ENCODE data around the gene LYPLAL1.

The LYPLAL1 gene

DNA sequence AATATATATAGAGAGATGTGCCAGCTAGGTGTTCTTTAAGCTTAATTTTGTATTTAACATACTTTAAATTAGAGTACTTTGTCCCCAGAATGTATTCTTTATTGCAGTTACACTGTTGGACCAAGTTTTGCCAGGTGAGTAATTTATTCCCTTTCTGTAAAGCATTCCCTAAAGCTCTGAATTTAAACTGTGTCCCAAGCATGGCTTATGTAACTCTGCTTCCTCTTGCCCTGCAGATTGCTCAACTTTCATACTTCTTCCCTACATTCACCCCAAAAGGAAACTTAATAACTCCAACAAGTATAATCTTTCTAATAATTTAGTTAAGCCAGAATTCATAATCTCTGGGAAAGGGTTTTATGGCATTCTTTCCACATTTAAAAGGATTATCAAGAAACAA is 5.6 kb downstream of the LYPLAL1 start:
- Histone ChIP-seq H4K20me1 (ENCODE audit: insufficient read depth, low read length) (no peaks in the 10 kb centered on the region), H3K9me2 (ENCODE audit: low read depth, low read length) (no peaks in the 10 kb centered on the region), H3K27ac (ENCODE audit: low read depth, low read length, poor library complexity, severe bottlenecking) (no peak overlapping the region), H3K79me2 (ENCODE audit: insufficient read depth, low read length) (peaks cover 27% of the 10 kb centered on the region), H3K9me3 (ENCODE audit: low read length) (no peaks in the 10 kb centered on the region), H3K9ac (ENCODE audit: low read length) (no peak overlapping the region), H3K27me3 (ENCODE audit: insufficient read depth, low read length) (no peaks in the 10 kb centered on the region), H3F3A (ENCODE audit: insufficient read depth, low read length) (no peaks in the 10 kb centered on the region; the same call in 1 of the 2 replicates), H3K4me2 (ENCODE audit: low read length) (no peak overlapping the region), H3K4me1 (ENCODE audit: insufficient read depth, low read length, severe bottlenecking) (peaks cover 38% of the 10 kb centered on the region), H3K36me3 (ENCODE audit: insufficient read depth, low read length) (peaks cover 52% of the 10 kb centered on the region), H2AFZ (ENCODE audit: low read length) (no peak overlapping the region), H3K4me3 (ENCODE audit: low read depth, low read length, poor library complexity, severe bottlenecking) (no peak overlapping the region)
- TF ChIP-seq, protein P1, sequence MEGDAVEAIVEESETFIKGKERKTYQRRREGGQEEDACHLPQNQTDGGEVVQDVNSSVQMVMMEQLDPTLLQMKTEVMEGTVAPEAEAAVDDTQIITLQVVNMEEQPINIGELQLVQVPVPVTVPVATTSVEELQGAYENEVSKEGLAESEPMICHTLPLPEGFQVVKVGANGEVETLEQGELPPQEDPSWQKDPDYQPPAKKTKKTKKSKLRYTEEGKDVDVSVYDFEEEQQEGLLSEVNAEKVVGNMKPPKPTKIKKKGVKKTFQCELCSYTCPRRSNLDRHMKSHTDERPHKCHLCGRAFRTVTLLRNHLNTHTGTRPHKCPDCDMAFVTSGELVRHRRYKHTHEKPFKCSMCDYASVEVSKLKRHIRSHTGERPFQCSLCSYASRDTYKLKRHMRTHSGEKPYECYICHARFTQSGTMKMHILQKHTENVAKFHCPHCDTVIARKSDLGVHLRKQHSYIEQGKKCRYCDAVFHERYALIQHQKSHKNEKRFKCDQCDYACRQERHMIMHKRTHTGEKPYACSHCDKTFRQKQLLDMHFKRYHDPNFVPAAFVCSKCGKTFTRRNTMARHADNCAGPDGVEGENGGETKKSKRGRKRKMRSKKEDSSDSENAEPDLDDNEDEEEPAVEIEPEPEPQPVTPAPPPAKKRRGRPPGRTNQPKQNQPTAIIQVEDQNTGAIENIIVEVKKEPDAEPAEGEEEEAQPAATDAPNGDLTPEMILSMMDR (IDR thresholded peaks at IDR 0.05; ENCODE audit: low read length): no peak
- TF ChIP-seq EZH2 (IDR thresholded peaks at IDR 0.05; ENCODE audit: borderline replicate concordance, low read length): no peak

DNA sequence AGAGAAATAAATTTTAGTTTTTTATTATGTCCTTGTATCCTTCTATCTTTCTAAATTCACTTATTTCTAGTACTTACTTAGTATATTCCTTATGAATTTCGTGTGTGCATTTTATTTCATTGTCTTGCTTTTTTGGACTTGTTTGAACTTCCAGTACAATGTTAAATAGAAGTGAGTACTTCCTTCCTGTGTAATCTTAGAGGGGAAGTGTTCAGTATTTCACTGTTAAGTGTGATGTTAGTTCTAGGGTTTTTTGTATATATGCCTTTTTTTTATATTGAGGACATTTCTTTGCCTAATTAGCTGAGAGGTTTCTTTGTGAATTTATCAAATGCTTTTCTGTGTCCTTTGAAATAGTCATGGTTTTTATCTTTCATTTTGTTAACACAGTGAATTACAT is 10.7 kb downstream of the LYPLAL1 start:
- Histone ChIP-seq H4K20me1 (ENCODE audit: insufficient read depth, low read length) (no peaks in the 10 kb centered on the region), H3K4me3 (ENCODE audit: low read depth, low read length, poor library complexity, severe bottlenecking) (no peak overlapping the region), H3K27me3 (ENCODE audit: insufficient read depth, low read length) (no peaks in the 10 kb centered on the region), H2AFZ (ENCODE audit: low read length) (no peak overlapping the region), H3K27ac (ENCODE audit: low read depth, low read length, poor library complexity, severe bottlenecking) (no peak overlapping the region), H3K79me2 (ENCODE audit: insufficient read depth, low read length) (peaks cover 48% of the 10 kb centered on the region), H3K9me2 (ENCODE audit: low read depth, low read length) (no peaks in the 10 kb centered on the region), H3F3A (ENCODE audit: insufficient read depth, low read length) (no peaks in the 10 kb centered on the region; the same call in 1 of the 2 replicates), H3K4me1 (ENCODE audit: insufficient read depth, low read length, severe bottlenecking) (peaks cover 30% of the 10 kb centered on the region), H3K4me2 (ENCODE audit: low read length) (no peak overlapping the region), H3K36me3 (ENCODE audit: insufficient read depth, low read length) (peaks cover 54% of the 10 kb centered on the region), H3K9me3 (ENCODE audit: low read length) (no peaks in the 10 kb centered on the region), H3K9ac (ENCODE audit: low read length) (no peak overlapping the region)
- TF ChIP-seq EZH2 (IDR thresholded peaks at IDR 0.05; ENCODE audit: borderline replicate concordance, low read length): no peak
- TF ChIP-seq, protein P1 (IDR thresholded peaks at IDR 0.05; ENCODE audit: low read length): no peak

DNA sequence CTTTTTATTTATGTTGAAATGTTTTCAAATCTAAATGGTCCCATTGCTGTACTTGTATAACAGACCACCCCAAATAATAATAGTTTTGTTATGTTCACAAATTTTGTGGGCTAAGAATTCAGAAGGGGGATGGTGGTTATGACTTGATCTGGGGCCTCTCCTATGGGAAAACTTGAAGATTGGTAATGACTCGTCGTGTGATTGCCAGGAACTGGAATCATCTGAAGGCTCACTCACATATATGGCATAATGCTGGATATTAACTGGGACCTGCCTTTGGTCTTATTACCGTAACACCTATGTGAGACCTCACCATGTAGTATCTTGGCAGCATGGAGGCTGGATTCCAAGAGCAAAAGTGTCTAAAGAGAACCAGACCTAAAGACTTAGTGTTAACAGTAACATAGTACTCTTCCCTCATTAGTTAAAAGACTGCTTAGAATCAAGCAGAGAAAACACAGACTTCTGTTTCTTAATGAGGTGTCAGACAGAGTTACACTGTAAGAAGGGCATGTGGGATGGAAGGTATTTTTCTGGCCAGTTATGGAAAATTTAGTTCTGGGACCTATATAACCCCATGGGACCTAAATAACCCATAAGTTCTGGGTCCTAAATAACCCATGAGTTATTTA is 11.9 kb downstream of the LYPLAL1 start:
- TF ChIP-seq EZH2 (IDR thresholded peaks at IDR 0.05; ENCODE audit: borderline replicate concordance, low read length): no peak
- TF ChIP-seq, protein P1 (IDR thresholded peaks at IDR 0.05; ENCODE audit: low read length): no peak
- Histone ChIP-seq H3K4me2 (ENCODE audit: low read length) (no peak overlapping the region), H3K79me2 (ENCODE audit: insufficient read depth, low read length) (peaks cover 50% of the 10 kb centered on the region)

More for the DNA sequence above, 11.9 kb downstream of the LYPLAL1 start:
- Histone ChIP-seq H3K9ac (ENCODE audit: low read length) (no peak overlapping the region), H3K4me1 (ENCODE audit: insufficient read depth, low read length, severe bottlenecking) (peaks cover 33% of the 10 kb centered on the region), H3F3A (ENCODE audit: insufficient read depth, low read length) (no peaks in the 10 kb centered on the region; the same call in 1 of the 2 replicates), H3K27me3 (ENCODE audit: insufficient read depth, low read length) (no peaks in the 10 kb centered on the region), H3K9me3 (ENCODE audit: low read length) (no peaks in the 10 kb centered on the region), H3K9me2 (ENCODE audit: low read depth, low read length) (no peaks in the 10 kb centered on the region), H2AFZ (ENCODE audit: low read length) (no peak overlapping the region), H3K36me3 (ENCODE audit: insufficient read depth, low read length) (peaks cover 42% of the 10 kb centered on the region), H4K20me1 (ENCODE audit: insufficient read depth, low read length) (no peaks in the 10 kb centered on the region), H3K27ac (ENCODE audit: low read depth, low read length, poor library complexity, severe bottlenecking) (no peak overlapping the region), H3K4me3 (ENCODE audit: low read depth, low read length, poor library complexity, severe bottlenecking) (no peak overlapping the region)

Measured in OCI-LY1 (cell line).